Spleen (tissue), 7 donors: ENCODE results near the gene PREP.

ENCODE experiments used
- CTCF ChIP-seq, 11 experiments: fragments of 200-600 bp in 7 of 11; fragments of 450-650 bp in 4 of 11; sonication (generic) in 4 of 11; IDR thresholded peaks in 8 of 11; conservative IDR thresholded peaks in 3 of 11; 1 replicate in 7 of 11; 2 replicates in 4 of 11; pipeline versions ENCODE4 v1.4.0 to v1.8.0; 2016 to 2021; ENCODE audit warnings: antibody characterized with exemption in 11 of 11, inconsistent platforms in 4 of 11, mild to moderate bottlenecking in 1 of 11
- POLR2A ChIP-seq, 3 donors: fragments of 450-650 bp; IDR thresholded peaks; one replicate each; pipeline ENCODE4 v1.5.1; 2017; ENCODE audit warnings: antibody characterized with exemption in 3 of 3, mild to moderate bottlenecking in 1 of 3
- donor health status: DM: no; HTN: no; CAD: no; lungs with moderate emphysema.
- donor health status: DM: no; HTN: no; CAD: no.
- donor health status: DM: no; HTN: no; CAD: no.

DNA sequence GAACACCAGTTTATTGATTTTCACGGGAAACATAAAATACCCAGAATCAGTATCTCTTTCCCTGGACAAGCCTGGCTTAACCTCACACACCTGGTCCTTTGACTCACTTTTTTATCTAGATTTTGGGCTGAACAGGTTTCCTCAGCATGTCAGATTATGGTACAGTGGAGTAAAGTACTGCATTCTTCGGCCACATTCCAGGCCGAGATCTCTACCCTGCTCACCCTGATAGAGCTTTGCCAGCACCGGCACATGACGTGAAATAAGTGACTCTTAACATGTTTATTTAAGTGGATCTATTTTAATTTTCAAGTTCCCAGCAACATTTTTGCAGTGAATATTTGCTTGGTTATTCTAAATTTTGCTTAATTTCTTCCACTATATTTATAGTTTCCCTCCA is 144.1 kb downstream of the PREP start:
- no peak for TF ChIP-seq POLR2A (IDR thresholded peaks at IDR 0.05)
- TF ChIP-seq CTCF (IDR thresholded peaks at IDR 0.05 in 8 of 11, conservative IDR thresholded peaks at IDR 0.05 in 3 of 11), result no peak
